Pancreas (tissue), 10 donors: ENCODE data around the gene BRINP3. TPM values are rescaled to one million over a fixed set of nuclear protein-coding genes. Genes with fewer than 3 reads are reported as not detected.

Experiments
- ATAC-seq, 4 donors: fragments of 200-7000 bp; cut with Tn5 transposase; one replicate each; pipeline versions ENCODE4 v1.8.0 to v1.9.1; 2020; ENCODE audit warnings: mild to moderate bottlenecking in 4 of 4, moderate library complexity in 4 of 4
- DNase-seq, 6 donors: peaks; one replicate each; pipeline ENCODE4 v3.0.0-alpha.2; 2020
- FAIRE-seq: peaks from 2 replicates; lab custom pipeline; 2012; peaks lifted over from hg19 to GRCh38; lab: Jason Lieb, UNC
- H3K27ac ChIP-seq, 4 donors: fragments of 200-600 bp; sonication (generic); 1 replicate in 3 of 4; 2 replicates in 1 of 4; pipeline versions ENCODE4 v1.5.0 to v1.8.0; 2020
- H3K27me3 ChIP-seq, 4 donors: fragments of 200-600 bp; one replicate each; pipeline ENCODE4 v1.8.0; 2021
- H3K36me3 ChIP-seq, 3 donors: fragments of 200-600 bp; sonication (generic) in 1 of 3; one replicate each; pipeline versions ENCODE4 v1.5.0 to v1.8.0; 2020 to 2021
- H3K4me1 ChIP-seq, 3 donors: fragments of 200-600 bp; one replicate each; pipeline ENCODE4 v1.8.0; 2021
- H3K4me3 ChIP-seq, 4 donors: fragments of 200-600 bp; sonication (generic) in 2 of 4; one replicate each; pipeline versions ENCODE4 v1.5.0 to v1.8.0; 2020 to 2021
- H3K9me3 ChIP-seq, 4 donors: fragments of 200-600 bp; one replicate each; pipeline ENCODE4 v1.8.0; 2021
- CTCF ChIP-seq, 4 donors: fragments of 200-600 bp; sonication (generic) in 3 of 4; IDR thresholded peaks; one replicate each; pipeline versions ENCODE4 v1.5.0 to v1.8.0; 2021; ENCODE audit warnings: antibody characterized with exemption in 4 of 4
- WGBS, 2 donors: extraction: QIAGEN DNeasy Blood & Tissue Kit; methylation state at CpG; one replicate each; pipeline ENCODE4 v1.1.7; 2013; 5-methylcytosine and 5-hydroxymethylcytosine counted together
- intact Hi-C, 3 donors: fragments of 100-400 bp; cut with DNase I; formaldehyde crosslinking; loops; one replicate each; pipeline versions ENCODE4 v1.11.1 to v1.14.2; 2022
- polyA plus RNA-seq, 2 donors: library from polyadenylated mRNA; stranded (reverse); fragments of 200-250 nt; gene quantifications; one replicate each; pipeline ENCODE4 v1.2.3, GENCODE V29; 2013
- total RNA-seq, 6 donors: library from RNA; stranded (reverse); fragmentation: NEBNext Ultra II Directional in 4 of 6; extraction: Animal tissue kit (Norgen Biotek cat#: 25700) in 4 of 6; gene quantifications; one replicate each; pipeline versions ENCODE4 v1.2.1 to v1.2.4, GENCODE V29; 2021 to 2023
- donor health status: healthy with polysubstance abuse.
- donor health status: DM: no; HTN: no; CAD: no; lungs with moderate emphysema.
- donor health status: DM: no; HTN: no; CAD: no.
- donor health status: control.
- donor health status: control.
- donor health status: Bipolar disorder and iron deficiency.
- donor health status: DM: yes; HTN: yes; CAD: no.
- donor health status: DM: no; HTN: no; CAD: no.
- donor health status: DM: no; HTN: no; CAD: no.
- donor health status: DM: yes; HTN: yes; CAD: no.

Gene BRINP3
- total and polyA plus RNA-seq, 8 donors: 0.24 to 0.42 TPM; not detected in 6

GRCh38 chr1:190494451-190494850 is 16.8 kb upstream of the BRINP3 start:
- WGBS, 2 donors: 60 to 73% methylated on average over 4 of the region's 4 CpGs
- H3K27ac ChIP-seq: no peak overlapping the region
- ATAC-seq (no peak), FAIRE-seq (no peak), DNase-seq (no peak)
- intact Hi-C loops: no loop called here
- H3K36me3 ChIP-seq: no peaks in the 10 kb centered on the region
- no peaks in the 10 kb centered on the region for H3K9me3 ChIP-seq
- no peak for TF ChIP-seq CTCF (IDR thresholded peaks at IDR 0.05)
- no peaks in the 10 kb centered on the region for H3K4me1 ChIP-seq
- no peaks in the 10 kb centered on the region for H3K27me3 ChIP-seq
- H3K4me3 ChIP-seq: no peak overlapping the region

GRCh38 chr1:190491404-190491803 is 13.7 kb upstream of the BRINP3 start:
- Histone ChIP-seq H3K27ac (no peak overlapping the region), H3K4me3 (no peak overlapping the region), H3K4me1 (no peaks in the 10 kb centered on the region), H3K27me3 (no peaks in the 10 kb centered on the region), H3K9me3 (no peaks in the 10 kb centered on the region), H3K36me3 (no peaks in the 10 kb centered on the region)
- no peak for ATAC-seq
- FAIRE-seq: no peak
- intact Hi-C loops: no loop called here
- WGBS, 2 donors: 94 to 97% methylated on average over 2 of the region's 2 CpGs
- TF ChIP-seq CTCF (IDR thresholded peaks at IDR 0.05): no peak
- no peak for DNase-seq

GRCh38 chr1:190484045-190484444 is 6.4 kb upstream of the BRINP3 start:
- no peaks in the 10 kb centered on the region for H3K9me3 ChIP-seq
- DNase-seq (no peak), FAIRE-seq (no peak), ATAC-seq (no peak)
- no peak overlapping the region for H3K4me3 ChIP-seq
- no peak overlapping the region for H3K27ac ChIP-seq
- H3K27me3 ChIP-seq: peaks cover 5 to 20% (median 8%) of the 10 kb centered on the region in 4 donors
- H3K36me3 ChIP-seq: no peaks in the 10 kb centered on the region
- TF ChIP-seq CTCF (IDR thresholded peaks at IDR 0.05): no peak
- H3K4me1 ChIP-seq: no peaks in the 10 kb centered on the region
- 32 to 64% methylated on average over 1 of the region's 1 CpG for WGBS, 2 donors
- intact Hi-C loops: no loop called here

- no peak for FAIRE-seq
- H3K4me3 ChIP-seq: no peak overlapping the region
- intact Hi-C loops: no loop called here
- no peak overlapping the region for H3K27ac ChIP-seq
- no peak for DNase-seq
- H3K36me3 ChIP-seq: no peaks in the 10 kb centered on the region
- no peak for TF ChIP-seq CTCF (IDR thresholded peaks at IDR 0.05)
- H3K27me3 ChIP-seq: peaks cover 6 to 40% (median 13%) of the 10 kb centered on the region in 4 donors
- H3K9me3 ChIP-seq: no peaks in the 10 kb centered on the region
- no peak for ATAC-seq
- H3K4me1 ChIP-seq: peaks cover 0 to 8% (median 3%) of the 10 kb centered on the region in 3 donors
Measured at GRCh38 chr1:190480231-190480630, 2.6 kb upstream of the BRINP3 start.

GRCh38 chr1:190479516-190479915 is 1.9 kb upstream of the BRINP3 start:
- H3K36me3 ChIP-seq: no peaks in the 10 kb centered on the region
- H3K27me3 ChIP-seq: peaks cover 6 to 40% (median 13%) of the 10 kb centered on the region in 4 donors
- H3K27ac ChIP-seq: no peak overlapping the region
- intact Hi-C loops: no loop called here
- TF ChIP-seq CTCF (IDR thresholded peaks at IDR 0.05): no peak
- no peak overlapping the region for H3K4me3 ChIP-seq
- ATAC-seq (no peak), FAIRE-seq (no peak), DNase-seq (no peak)
- peaks cover 0 to 9% (median 4%) of the 10 kb centered on the region in 3 donors for H3K4me1 ChIP-seq
- no peaks in the 10 kb centered on the region for H3K9me3 ChIP-seq
- WGBS, 2 donors: 42 to 51% methylated on average over 4 of the region's 4 CpGs
